Panc1 (cell line): Measurements from ENCODE around the gene TMEM273.

Source experiments
- TCF7L2 ChIP-seq: IDR thresholded peaks from 2 replicates; pipeline ENCODE4 v1.6.1; 2011; ENCODE audit warnings: mild to moderate bottlenecking, low read depth, low read length, inconsistent platforms
- TF ChIP-seq, protein P1 (sequence below): fragments of 450-650 bp; IDR thresholded peaks from 2 replicates; pipeline ENCODE4 v1.5.1; 2017; ENCODE audit warnings: mild to moderate bottlenecking
- TF ChIP-seq, protein P2 (sequence below), 2 experiments: IDR thresholded peaks; 2 replicates each; pipeline ENCODE4 v1.6.1; 2011 to 2012; ENCODE audit warnings: low read depth in 2 of 2, control low read depth in 1 of 2, low read length in 1 of 2, mild to moderate bottlenecking in 1 of 2, moderate library complexity in 1 of 2; ENCODE audit not compliant: insufficient read depth in 1 of 2

DNA sequence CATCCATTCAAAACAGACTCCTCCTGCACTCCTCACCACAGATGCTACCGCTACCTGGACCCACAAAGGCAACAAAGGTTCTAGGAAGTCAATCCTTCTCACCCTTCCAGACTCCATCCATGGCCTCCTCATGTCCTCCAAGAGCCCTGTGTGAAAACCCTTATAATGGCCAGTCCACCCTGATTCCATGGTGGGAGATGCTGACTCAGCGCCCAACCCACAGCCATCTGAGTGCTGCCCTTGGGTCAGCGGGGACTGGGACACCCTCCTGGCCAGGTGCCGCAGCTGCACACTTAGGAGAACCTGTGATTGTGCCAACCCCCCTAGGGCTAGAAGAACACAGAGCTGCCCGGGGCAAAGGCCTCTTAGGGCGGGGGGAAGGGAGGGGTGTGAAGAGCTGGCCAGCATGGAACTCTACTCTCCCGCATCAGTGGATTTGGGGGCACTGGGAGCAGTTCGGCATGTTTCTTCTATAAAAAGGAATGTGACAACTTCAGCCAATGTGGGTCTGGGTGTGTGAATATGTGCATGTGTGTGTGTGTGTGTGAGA is 25.4 kb downstream of the TMEM273 start:
- TF ChIP-seq, protein P1, sequence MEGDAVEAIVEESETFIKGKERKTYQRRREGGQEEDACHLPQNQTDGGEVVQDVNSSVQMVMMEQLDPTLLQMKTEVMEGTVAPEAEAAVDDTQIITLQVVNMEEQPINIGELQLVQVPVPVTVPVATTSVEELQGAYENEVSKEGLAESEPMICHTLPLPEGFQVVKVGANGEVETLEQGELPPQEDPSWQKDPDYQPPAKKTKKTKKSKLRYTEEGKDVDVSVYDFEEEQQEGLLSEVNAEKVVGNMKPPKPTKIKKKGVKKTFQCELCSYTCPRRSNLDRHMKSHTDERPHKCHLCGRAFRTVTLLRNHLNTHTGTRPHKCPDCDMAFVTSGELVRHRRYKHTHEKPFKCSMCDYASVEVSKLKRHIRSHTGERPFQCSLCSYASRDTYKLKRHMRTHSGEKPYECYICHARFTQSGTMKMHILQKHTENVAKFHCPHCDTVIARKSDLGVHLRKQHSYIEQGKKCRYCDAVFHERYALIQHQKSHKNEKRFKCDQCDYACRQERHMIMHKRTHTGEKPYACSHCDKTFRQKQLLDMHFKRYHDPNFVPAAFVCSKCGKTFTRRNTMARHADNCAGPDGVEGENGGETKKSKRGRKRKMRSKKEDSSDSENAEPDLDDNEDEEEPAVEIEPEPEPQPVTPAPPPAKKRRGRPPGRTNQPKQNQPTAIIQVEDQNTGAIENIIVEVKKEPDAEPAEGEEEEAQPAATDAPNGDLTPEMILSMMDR, result no peak
- TF ChIP-seq TCF7L2, result no peak
- TF ChIP-seq, protein P2, sequence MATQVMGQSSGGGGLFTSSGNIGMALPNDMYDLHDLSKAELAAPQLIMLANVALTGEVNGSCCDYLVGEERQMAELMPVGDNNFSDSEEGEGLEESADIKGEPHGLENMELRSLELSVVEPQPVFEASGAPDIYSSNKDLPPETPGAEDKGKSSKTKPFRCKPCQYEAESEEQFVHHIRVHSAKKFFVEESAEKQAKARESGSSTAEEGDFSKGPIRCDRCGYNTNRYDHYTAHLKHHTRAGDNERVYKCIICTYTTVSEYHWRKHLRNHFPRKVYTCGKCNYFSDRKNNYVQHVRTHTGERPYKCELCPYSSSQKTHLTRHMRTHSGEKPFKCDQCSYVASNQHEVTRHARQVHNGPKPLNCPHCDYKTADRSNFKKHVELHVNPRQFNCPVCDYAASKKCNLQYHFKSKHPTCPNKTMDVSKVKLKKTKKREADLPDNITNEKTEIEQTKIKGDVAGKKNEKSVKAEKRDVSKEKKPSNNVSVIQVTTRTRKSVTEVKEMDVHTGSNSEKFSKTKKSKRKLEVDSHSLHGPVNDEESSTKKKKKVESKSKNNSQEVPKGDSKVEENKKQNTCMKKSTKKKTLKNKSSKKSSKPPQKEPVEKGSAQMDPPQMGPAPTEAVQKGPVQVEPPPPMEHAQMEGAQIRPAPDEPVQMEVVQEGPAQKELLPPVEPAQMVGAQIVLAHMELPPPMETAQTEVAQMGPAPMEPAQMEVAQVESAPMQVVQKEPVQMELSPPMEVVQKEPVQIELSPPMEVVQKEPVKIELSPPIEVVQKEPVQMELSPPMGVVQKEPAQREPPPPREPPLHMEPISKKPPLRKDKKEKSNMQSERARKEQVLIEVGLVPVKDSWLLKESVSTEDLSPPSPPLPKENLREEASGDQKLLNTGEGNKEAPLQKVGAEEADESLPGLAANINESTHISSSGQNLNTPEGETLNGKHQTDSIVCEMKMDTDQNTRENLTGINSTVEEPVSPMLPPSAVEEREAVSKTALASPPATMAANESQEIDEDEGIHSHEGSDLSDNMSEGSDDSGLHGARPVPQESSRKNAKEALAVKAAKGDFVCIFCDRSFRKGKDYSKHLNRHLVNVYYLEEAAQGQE (IDR thresholded peaks at IDR 0.05; ENCODE audit: insufficient read depth in 1 of 2, low read depth in 2 of 2, low read length in 1 of 2), result no peak
